ENCODE results near the gene CSNK1D.
"Not testable (repeated sequence)": the region's sequence is repeated elsewhere in the genome, so short reads cannot be mapped to it uniquely, and the experiment has no call there.

The CSNK1D gene

DNA sequence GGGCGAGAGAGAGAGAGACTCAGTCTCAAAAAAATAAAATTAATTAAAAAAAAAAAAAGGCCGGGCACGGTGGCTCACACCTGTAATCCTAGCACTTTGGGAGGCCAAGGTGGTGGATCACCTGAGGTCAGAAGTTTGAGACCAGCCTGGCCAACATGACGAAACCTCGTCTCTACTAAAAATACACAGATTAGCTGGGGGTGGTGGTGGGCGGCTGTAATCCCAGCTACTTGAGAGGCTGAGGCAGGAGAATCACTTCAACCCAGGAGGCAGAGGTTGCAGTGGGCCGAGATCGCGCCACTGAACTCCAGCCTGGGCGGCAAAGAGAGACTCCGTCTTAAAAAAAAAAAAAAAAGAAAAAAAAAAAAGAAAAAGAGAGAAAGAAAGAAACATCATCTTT lies 62.8 kb downstream of the CSNK1D start:
- not testable (repeated sequence) for H3K27ac ChIP-seq (ENCODE audit: low read depth in 2 of 2, low read length in 2 of 2); H3K36me3 ChIP-seq (ENCODE audit: control insufficient read depth in 2 of 2, insufficient read depth in 2 of 2, low read length in 2 of 2); H3K9ac ChIP-seq (ENCODE audit: low read depth in 1 of 2, low read length in 2 of 2); H3K27me3 ChIP-seq (ENCODE audit: control insufficient read depth in 2 of 2, insufficient read depth in 2 of 2, low read length in 2 of 2); H3K9me3 ChIP-seq (ENCODE audit: control insufficient read depth in 2 of 2, low read length in 2 of 2); H3K4me3 ChIP-seq (ENCODE audit: low read length in 2 of 2)
- H3K4me1 ChIP-seq (ENCODE audit: control insufficient read depth in 2 of 2, insufficient read depth in 2 of 2, low read length in 2 of 2), result peaks cover 20 to 25% of the 10 kb centered on the region in 2 donors

DNA sequence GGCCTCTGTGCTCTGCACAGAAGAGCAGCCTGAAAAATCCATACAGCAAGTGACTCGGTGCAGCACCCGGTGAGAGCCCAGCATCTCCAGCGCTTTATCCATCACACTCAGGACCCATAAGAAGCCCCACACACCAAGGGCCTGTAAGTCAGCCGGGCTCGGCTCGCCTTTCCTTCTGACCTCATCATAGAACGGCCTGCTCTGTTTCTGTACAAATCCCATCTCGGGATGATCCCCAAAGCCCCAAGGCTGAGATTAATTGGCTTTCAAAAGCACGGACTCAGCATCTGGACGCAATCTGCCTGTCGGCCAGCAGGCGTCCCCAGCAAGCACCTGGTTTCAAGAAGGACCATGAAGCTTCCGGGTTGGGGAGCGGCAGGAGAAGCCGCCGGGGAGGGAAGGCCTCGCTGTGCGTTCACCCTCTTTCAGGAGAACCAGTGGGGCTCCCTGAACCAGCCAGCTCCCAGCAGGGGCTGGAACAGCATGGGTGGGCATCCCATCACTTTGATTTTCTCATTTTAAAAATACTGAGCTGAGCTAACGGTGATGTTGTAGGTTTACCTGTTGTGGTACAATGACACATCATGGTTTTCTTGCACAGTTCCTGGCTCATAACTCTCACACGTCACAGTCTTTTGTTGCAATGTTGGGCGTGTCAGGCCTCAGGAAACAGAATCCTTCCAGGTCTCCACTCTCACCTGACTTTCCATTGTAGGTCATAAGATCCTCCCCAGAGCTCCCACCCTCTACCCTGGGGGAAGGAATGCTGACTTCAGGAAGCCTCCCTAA lies 67.6 kb downstream of the CSNK1D start:
- H3K27ac ChIP-seq (ENCODE audit: low read depth in 2 of 2, low read length in 2 of 2), result peak overlapping the region; percentile 82 to 86
- H3K4me1 ChIP-seq (ENCODE audit: control insufficient read depth in 2 of 2, insufficient read depth in 2 of 2, low read length in 2 of 2), result peaks cover 5 to 7% of the 10 kb centered on the region in 2 donors
- no peaks in the 10 kb centered on the region for H3K27me3 ChIP-seq (ENCODE audit: control insufficient read depth in 2 of 2, insufficient read depth in 2 of 2, low read length in 2 of 2)
- H3K9ac ChIP-seq (ENCODE audit: low read depth in 1 of 2, low read length in 2 of 2), result peak overlapping the region; percentile 55 to 63
- no peaks in the 10 kb centered on the region for H3K9me3 ChIP-seq (ENCODE audit: control insufficient read depth in 2 of 2, low read length in 2 of 2)
- peak overlapping the region in 1 of 2 donors; percentile 53 for H3K4me3 ChIP-seq (ENCODE audit: low read length in 2 of 2)
- no peaks in the 10 kb centered on the region for H3K36me3 ChIP-seq (ENCODE audit: control insufficient read depth in 2 of 2, insufficient read depth in 2 of 2, low read length in 2 of 2)

DNA sequence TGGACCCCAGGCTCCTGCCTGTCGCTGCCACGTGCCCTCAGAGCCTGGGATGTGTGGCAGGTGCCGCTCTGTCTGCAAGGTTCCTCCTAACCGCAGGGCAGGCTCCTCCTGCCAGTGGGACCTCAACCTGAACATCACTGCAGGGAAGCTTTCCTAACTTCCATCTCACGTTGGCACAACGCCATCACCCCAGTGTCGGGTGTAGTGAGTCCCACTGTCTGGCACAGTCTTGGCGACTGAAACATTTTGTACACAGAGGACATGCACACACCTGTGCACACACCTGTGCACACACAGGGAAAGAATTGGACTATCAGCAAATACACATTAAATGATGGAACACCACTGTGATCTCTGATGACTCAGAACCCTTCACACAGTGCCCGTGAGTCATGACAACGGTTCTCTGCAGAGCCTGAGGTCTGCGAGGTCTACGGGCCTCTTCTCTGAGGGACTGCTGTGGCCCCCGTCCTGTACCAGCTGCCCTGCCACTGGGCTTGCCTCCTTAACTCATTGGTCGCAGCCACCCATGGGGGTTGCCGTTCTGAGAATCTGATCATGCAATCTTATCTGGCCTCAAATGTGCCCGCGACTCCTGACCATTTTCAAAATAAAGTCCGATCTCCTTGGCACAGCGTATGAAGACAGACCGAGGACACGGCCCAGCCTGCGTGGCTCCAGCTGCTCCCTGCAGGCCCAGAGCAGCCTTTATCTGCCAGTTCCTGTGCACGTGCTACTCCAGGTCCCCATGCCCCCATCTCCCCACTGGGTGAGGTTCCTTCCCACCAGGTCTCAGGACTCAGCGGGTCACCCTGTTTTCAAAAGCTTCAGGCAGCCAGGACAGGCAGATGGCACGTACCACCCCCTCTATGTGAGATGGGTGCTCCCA lies 68.4 kb downstream of the CSNK1D start:
- Histone ChIP-seq H3K27me3 (ENCODE audit: control insufficient read depth in 2 of 2, insufficient read depth in 2 of 2, low read length in 2 of 2) (no peaks in the 10 kb centered on the region), H3K4me3 (ENCODE audit: low read length in 2 of 2) (no peak overlapping the region), H3K9me3 (ENCODE audit: control insufficient read depth in 2 of 2, low read length in 2 of 2) (no peaks in the 10 kb centered on the region), H3K36me3 (ENCODE audit: control insufficient read depth in 2 of 2, insufficient read depth in 2 of 2, low read length in 2 of 2) (no peaks in the 10 kb centered on the region), H3K9ac (ENCODE audit: low read depth in 1 of 2, low read length in 2 of 2) (no peak overlapping the region), H3K27ac (ENCODE audit: low read depth in 2 of 2, low read length in 2 of 2) (peak overlapping the region in 1 of 2 donors; percentile 82), H3K4me1 (ENCODE audit: control insufficient read depth in 2 of 2, insufficient read depth in 2 of 2, low read length in 2 of 2) (peaks cover 5 to 7% of the 10 kb centered on the region in 2 donors)

DNA sequence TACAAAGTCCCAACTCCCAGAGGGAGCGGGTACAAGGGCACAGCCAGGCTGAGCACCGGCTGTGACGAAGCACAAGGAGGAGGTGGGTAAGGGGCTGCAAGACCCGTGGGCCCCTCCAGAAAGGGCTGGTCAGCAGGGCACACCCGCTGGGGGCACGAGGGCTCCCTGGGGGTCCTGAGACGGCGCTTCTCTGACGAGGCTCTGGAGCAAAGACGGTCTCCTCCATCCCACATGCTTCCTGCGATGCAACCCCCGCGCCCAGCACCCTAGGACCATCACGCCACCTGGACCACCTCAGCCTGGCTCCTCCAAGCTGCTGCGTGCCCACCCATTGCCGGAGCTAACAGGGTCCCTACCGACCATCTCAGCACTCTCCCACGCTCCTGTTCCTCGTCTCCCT lies 69.6 kb downstream of the CSNK1D start:
- Histone ChIP-seq H3K27me3 (ENCODE audit: control insufficient read depth in 2 of 2, insufficient read depth in 2 of 2, low read length in 2 of 2) (no peaks in the 10 kb centered on the region), H3K9ac (ENCODE audit: low read depth in 1 of 2, low read length in 2 of 2) (no peak overlapping the region), H3K4me3 (ENCODE audit: low read length in 2 of 2) (no peak overlapping the region), H3K27ac (ENCODE audit: low read depth in 2 of 2, low read length in 2 of 2) (no peak overlapping the region), H3K4me1 (ENCODE audit: control insufficient read depth in 2 of 2, insufficient read depth in 2 of 2, low read length in 2 of 2) (peaks cover 5 to 12% of the 10 kb centered on the region in 2 donors), H3K36me3 (ENCODE audit: control insufficient read depth in 2 of 2, insufficient read depth in 2 of 2, low read length in 2 of 2) (peaks cover 3 to 7% of the 10 kb centered on the region in 2 donors), H3K9me3 (ENCODE audit: control insufficient read depth in 2 of 2, low read length in 2 of 2) (no peaks in the 10 kb centered on the region)

DNA sequence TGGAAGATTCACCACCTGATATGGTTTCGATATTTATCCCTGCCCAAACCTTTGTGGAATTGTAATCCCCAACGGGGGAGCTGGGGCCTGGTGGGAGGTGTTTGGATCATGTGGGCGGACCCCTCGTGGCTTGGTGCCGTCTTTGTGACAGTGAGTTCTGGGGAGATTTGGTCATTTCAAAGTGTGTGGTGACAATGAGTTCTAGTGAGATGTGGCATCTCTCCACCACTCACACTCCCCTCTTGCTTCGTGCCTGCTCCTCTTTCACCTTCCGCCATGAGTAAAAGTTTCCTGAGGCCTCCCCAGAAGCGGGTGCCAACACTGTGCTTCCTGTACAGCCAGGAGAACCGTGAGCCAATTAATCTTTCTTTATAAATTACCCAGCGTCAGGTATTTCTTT lies 70.5 kb downstream of the CSNK1D start:
- peaks cover 8 to 12% of the 10 kb centered on the region in 2 donors for H3K4me1 ChIP-seq (ENCODE audit: control insufficient read depth in 2 of 2, insufficient read depth in 2 of 2, low read length in 2 of 2)
- H3K9ac ChIP-seq (ENCODE audit: low read depth in 1 of 2, low read length in 2 of 2), result no peak overlapping the region
- H3K27me3 ChIP-seq (ENCODE audit: control insufficient read depth in 2 of 2, insufficient read depth in 2 of 2, low read length in 2 of 2), result no peaks in the 10 kb centered on the region
- H3K36me3 ChIP-seq (ENCODE audit: control insufficient read depth in 2 of 2, insufficient read depth in 2 of 2, low read length in 2 of 2), result peaks cover 5 to 7% of the 10 kb centered on the region in 2 donors
- no peaks in the 10 kb centered on the region for H3K9me3 ChIP-seq (ENCODE audit: control insufficient read depth in 2 of 2, low read length in 2 of 2)
- no peak overlapping the region for H3K4me3 ChIP-seq (ENCODE audit: low read length in 2 of 2)
- H3K27ac ChIP-seq (ENCODE audit: low read depth in 2 of 2, low read length in 2 of 2), result no peak overlapping the region

DNA sequence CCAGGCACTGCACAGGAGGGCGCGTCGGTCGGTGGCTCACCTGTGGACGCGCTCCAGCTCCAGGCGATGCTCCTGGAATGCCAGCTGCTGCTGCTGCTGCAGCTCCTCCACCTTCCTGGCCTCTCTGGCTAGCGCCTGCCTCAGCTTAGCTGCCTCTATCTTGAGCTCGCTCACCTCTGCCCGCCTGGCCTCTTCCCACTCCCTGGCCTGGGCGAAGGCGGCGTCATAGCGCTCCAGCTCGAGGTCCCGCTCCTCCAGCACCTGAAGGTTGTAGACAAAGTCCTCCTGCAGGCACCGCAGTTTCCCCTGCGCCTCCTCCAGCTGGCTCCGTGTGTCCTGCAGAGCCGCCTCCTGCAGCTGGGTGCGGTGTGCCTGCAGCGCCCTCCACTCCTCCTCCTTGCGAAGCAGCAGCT lies 72.0 kb downstream of the CSNK1D start:
- Histone ChIP-seq H3K4me3 (ENCODE audit: low read length in 2 of 2) (no peak overlapping the region), H3K27me3 (ENCODE audit: control insufficient read depth in 2 of 2, insufficient read depth in 2 of 2, low read length in 2 of 2) (no peaks in the 10 kb centered on the region), H3K36me3 (ENCODE audit: control insufficient read depth in 2 of 2, insufficient read depth in 2 of 2, low read length in 2 of 2) (peaks cover 10 to 13% of the 10 kb centered on the region in 2 donors), H3K9ac (ENCODE audit: low read depth in 1 of 2, low read length in 2 of 2) (no peak overlapping the region), H3K4me1 (ENCODE audit: control insufficient read depth in 2 of 2, insufficient read depth in 2 of 2, low read length in 2 of 2) (peaks cover 10 to 14% of the 10 kb centered on the region in 2 donors), H3K9me3 (ENCODE audit: control insufficient read depth in 2 of 2, low read length in 2 of 2) (no peaks in the 10 kb centered on the region), H3K27ac (ENCODE audit: low read depth in 2 of 2, low read length in 2 of 2) (no peak overlapping the region)

DNA sequence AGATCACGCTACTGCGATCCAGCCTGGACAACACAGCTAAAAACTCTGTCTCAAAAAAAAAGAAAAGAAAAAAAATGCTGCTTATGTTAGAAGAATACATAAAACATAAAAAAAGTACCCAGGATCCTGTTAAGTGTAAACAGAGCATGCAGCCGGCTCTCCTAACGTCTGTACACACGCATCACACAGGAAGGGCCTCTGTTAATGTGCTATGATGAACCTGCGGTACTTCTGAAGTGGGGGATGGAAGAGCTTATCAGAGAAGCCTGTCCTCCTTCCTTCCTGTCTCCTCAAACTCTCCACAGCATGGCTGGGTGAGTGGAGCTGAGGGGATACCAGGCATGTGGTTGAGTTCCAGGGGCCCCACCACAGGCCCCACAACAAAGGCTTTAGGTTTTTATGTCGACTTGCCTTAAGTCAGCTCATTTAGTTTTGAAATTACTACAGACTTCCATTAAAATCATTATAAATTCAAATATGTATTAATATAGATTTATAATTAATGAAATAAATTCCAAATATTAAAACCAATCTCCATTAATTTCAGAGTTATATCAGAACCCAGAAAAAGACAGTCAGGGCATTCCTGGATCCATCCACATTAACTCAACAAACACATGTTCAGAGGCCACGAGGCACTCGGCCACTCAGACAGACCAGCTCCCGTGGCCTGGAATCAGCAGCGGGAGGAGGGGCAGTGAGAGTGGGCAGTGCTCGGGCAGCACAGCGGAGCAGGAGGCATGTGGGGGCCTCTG lies 72.6 kb downstream of the CSNK1D start:
- H3K4me3 ChIP-seq (ENCODE audit: low read length in 2 of 2), result no peak overlapping the region
- H3K36me3 ChIP-seq (ENCODE audit: control insufficient read depth in 2 of 2, insufficient read depth in 2 of 2, low read length in 2 of 2), result peaks cover 10 to 16% of the 10 kb centered on the region in 2 donors
- H3K27ac ChIP-seq (ENCODE audit: low read depth in 2 of 2, low read length in 2 of 2), result no peak overlapping the region
- no peak overlapping the region for H3K9ac ChIP-seq (ENCODE audit: low read depth in 1 of 2, low read length in 2 of 2)
- H3K27me3 ChIP-seq (ENCODE audit: control insufficient read depth in 2 of 2, insufficient read depth in 2 of 2, low read length in 2 of 2), result no peaks in the 10 kb centered on the region
- no peaks in the 10 kb centered on the region for H3K9me3 ChIP-seq (ENCODE audit: control insufficient read depth in 2 of 2, low read length in 2 of 2)
- peaks cover 5 to 9% of the 10 kb centered on the region in 2 donors for H3K4me1 ChIP-seq (ENCODE audit: control insufficient read depth in 2 of 2, insufficient read depth in 2 of 2, low read length in 2 of 2)

DNA sequence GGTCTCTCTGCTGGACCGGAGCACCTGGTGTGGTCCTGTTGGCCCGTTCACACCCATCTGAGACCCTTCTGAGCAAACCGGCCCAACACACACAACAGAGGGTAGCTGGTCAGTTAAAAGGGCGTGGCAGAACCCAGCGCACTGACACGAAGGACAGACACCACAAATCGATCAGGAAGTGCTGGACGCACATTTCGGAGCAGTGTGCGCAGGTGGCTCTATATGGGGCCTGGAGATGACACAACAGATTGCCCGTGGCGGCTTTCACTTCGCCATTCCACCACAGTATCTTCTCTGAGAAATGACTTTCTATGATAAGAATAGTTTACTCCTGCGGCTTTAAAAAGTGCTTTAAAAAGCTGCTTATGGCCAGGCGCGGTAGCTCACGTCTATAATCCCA lies 73.4 kb downstream of the CSNK1D start:
- H3K27ac ChIP-seq (ENCODE audit: low read depth in 2 of 2, low read length in 2 of 2), result no peak overlapping the region
- H3K36me3 ChIP-seq (ENCODE audit: control insufficient read depth in 2 of 2, insufficient read depth in 2 of 2, low read length in 2 of 2), result peaks cover 10 to 18% of the 10 kb centered on the region in 2 donors
- H3K9me3 ChIP-seq (ENCODE audit: control insufficient read depth in 2 of 2, low read length in 2 of 2), result no peaks in the 10 kb centered on the region
- H3K27me3 ChIP-seq (ENCODE audit: control insufficient read depth in 2 of 2, insufficient read depth in 2 of 2, low read length in 2 of 2), result no peaks in the 10 kb centered on the region
- no peak overlapping the region for H3K9ac ChIP-seq (ENCODE audit: low read depth in 1 of 2, low read length in 2 of 2)
- H3K4me1 ChIP-seq (ENCODE audit: control insufficient read depth in 2 of 2, insufficient read depth in 2 of 2, low read length in 2 of 2), result peaks cover 4 to 8% of the 10 kb centered on the region in 2 donors
- H3K4me3 ChIP-seq (ENCODE audit: low read length in 2 of 2), result no peak overlapping the region

DNA sequence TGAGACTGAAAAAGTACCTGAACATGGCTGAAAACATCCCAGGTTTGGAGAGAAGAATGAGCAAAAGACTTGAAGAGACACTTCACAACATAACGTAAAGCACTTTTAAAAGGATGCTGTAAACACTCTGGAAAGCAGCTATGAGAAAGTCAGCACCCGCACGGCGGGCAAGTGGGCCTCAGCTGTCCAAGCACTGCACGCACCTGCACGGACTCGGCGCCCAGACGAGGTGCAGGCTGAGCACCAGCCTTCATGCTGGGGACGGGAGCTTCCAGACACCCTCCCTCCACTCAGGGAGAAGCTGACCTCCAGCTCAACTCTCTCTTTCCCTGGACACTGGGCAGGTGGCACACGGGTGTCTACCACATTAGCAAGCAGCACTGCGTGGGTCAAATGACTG lies 74.0 kb downstream of the CSNK1D start:
- Histone ChIP-seq H3K27ac (ENCODE audit: low read depth in 2 of 2, low read length in 2 of 2) (no peak overlapping the region), H3K27me3 (ENCODE audit: control insufficient read depth in 2 of 2, insufficient read depth in 2 of 2, low read length in 2 of 2) (no peaks in the 10 kb centered on the region), H3K36me3 (ENCODE audit: control insufficient read depth in 2 of 2, insufficient read depth in 2 of 2, low read length in 2 of 2) (peaks cover 15 to 23% of the 10 kb centered on the region in 2 donors), H3K9ac (ENCODE audit: low read depth in 1 of 2, low read length in 2 of 2) (no peak overlapping the region), H3K4me1 (ENCODE audit: control insufficient read depth in 2 of 2, insufficient read depth in 2 of 2, low read length in 2 of 2) (peaks cover 4 to 8% of the 10 kb centered on the region in 2 donors), H3K4me3 (ENCODE audit: low read length in 2 of 2) (no peak overlapping the region), H3K9me3 (ENCODE audit: control insufficient read depth in 2 of 2, low read length in 2 of 2) (no peaks in the 10 kb centered on the region)

Data from mucosa of rectum (tissue), 2 donors.